ENCODE measurements around the gene ATP13A1. TPM values are rescaled to one million over a fixed set of nuclear protein-coding genes. Genes with fewer than 3 reads are reported as not detected.
"Not testable (repeated sequence)": the region's sequence is repeated elsewhere in the genome, so short reads cannot be mapped to it uniquely, and the experiment has no call there.

The ATP13A1 gene
- total and polyA plus RNA-seq, 2 donors (not counting 3 experiments of a cell fraction or from before 2014, with no cell fraction given) = 36.9 to 48.7 TPM

- intact Hi-C loops (cut with micrococcal nuclease) = no loop called here
- TF ChIP-seq MAX (IDR thresholded peaks at IDR 0.05; ENCODE audit: insufficient read depth, insufficient read length) (no peak), JUN (IDR thresholded peaks at IDR 0.05; ENCODE audit: borderline replicate concordance, insufficient read depth, insufficient read length, low read depth) (no peak), POLR2AphosphoS5 (IDR thresholded peaks at IDR 0.05; ENCODE audit: insufficient read depth, low read depth, low read length) (no peak), EZH2 (IDR thresholded peaks at IDR 0.05; ENCODE audit: borderline replicate concordance, low read depth, low read length, severe bottlenecking) (no peak), POLR2A (IDR thresholded peaks at IDR 0.05; ENCODE audit: low read depth, low read length) (no peak), GATA2 (IDR thresholded peaks at IDR 0.05; ENCODE audit: insufficient read depth, insufficient read length, low read depth, low read length) (no peak), MYC (IDR thresholded peaks at IDR 0.05; ENCODE audit: low read depth, low read length) (no peak), FOS (IDR thresholded peaks at IDR 0.05; ENCODE audit: borderline replicate concordance, insufficient read depth, low read length) (no peak)
Measured at GRCh38 chr19:19691683-19692082, 28.2 kb upstream of the ATP13A1 start.

GRCh38 chr19:19689023-19689422 is 25.5 kb upstream of the ATP13A1 start:
- H3K36me3 ChIP-seq (ENCODE audit: control insufficient read depth in 2 of 2, extremely low read depth in 1 of 2, insufficient read depth in 2 of 2, low read length in 2 of 2); BruUV-seq (replicated peaks); FAIRE-seq; H2AFZ ChIP-seq (ENCODE audit: low read depth, low read length); H3K9me1 ChIP-seq (replicated peaks; ENCODE audit: control insufficient read depth, extremely low read depth, insufficient read depth, low read length); CTCF ChIA-PET; H3K4me2 ChIP-seq (ENCODE audit: insufficient read depth, low read length); H4K20me1 ChIP-seq (replicated peaks; ENCODE audit: control insufficient read depth, extremely low read depth, insufficient read depth, low read length); intact Hi-C loops (cut with micrococcal nuclease); H3K4me3 ChIP-seq (replicated peaks in 1 of 3; ENCODE audit: insufficient read depth in 1 of 3, low read depth in 1 of 3, low read length in 3 of 3); H3K4me1 ChIP-seq (ENCODE audit: control insufficient read depth, extremely low read depth, insufficient read depth, low read length); H3K9ac ChIP-seq (replicated peaks; ENCODE audit: extremely low read depth, insufficient read depth, low read length); H3K27me3 ChIP-seq (ENCODE audit: control insufficient read depth in 2 of 2, insufficient read depth in 2 of 2, low read length in 2 of 2); DNase-seq (ENCODE audit: low read depth, low spot score); H3K27ac ChIP-seq (ENCODE audit: insufficient read depth, low read depth, low read length); dilution Hi-C loops (cut with MboI; ENCODE audit: extremely low pct_ligation_motif_present, low sequenced_read_pairs); H3K9me3 ChIP-seq (replicated peaks; ENCODE audit: control insufficient read depth, insufficient read depth, low read length); H3K79me2 ChIP-seq (ENCODE audit: control insufficient read depth, insufficient read depth, low read length): not testable (repeated sequence)
- POLR2A ChIA-PET = interaction anchor here (0.6 kb wide), 1 partner anchor 14 kb away, joined by 5 read pairs; no protein-coding TSS in a partner anchor

More at GRCh38 chr19:19691683-19692082, 28.2 kb upstream of the ATP13A1 start:
- H4K20me1 ChIP-seq (replicated peaks; ENCODE audit: control insufficient read depth, extremely low read depth, insufficient read depth, low read length) = no peaks in the 10 kb centered on the region
- POLR2A ChIA-PET = no interaction called here
- DNase-seq (ENCODE audit: low read depth, low spot score) (no peak), FAIRE-seq (no peak)
- no TSS peak for BruUV-seq (replicated peaks)
- no peaks in the 10 kb centered on the region for H3K36me3 ChIP-seq (ENCODE audit: control insufficient read depth in 2 of 2, extremely low read depth in 1 of 2, insufficient read depth in 2 of 2, low read length in 2 of 2)
- H2AFZ ChIP-seq (ENCODE audit: low read depth, low read length) = no peak overlapping the region
- H3K27ac ChIP-seq (ENCODE audit: insufficient read depth, low read depth, low read length) = no peak overlapping the region
- no peaks in the 10 kb centered on the region for H3K79me2 ChIP-seq (ENCODE audit: control insufficient read depth, insufficient read depth, low read length)
- no peak overlapping the region for H3K4me3 ChIP-seq (replicated peaks in 1 of 3; ENCODE audit: insufficient read depth in 1 of 3, low read depth in 1 of 3, low read length in 3 of 3)
- no peak overlapping the region for H3K9ac ChIP-seq (replicated peaks; ENCODE audit: extremely low read depth, insufficient read depth, low read length)
- CTCF ChIA-PET = interaction anchor here (0.6 kb wide), 1 partner anchor 37 kb away, joined by 3 read pairs; no protein-coding TSS in a partner anchor
- H3K4me1 ChIP-seq (ENCODE audit: control insufficient read depth, extremely low read depth, insufficient read depth, low read length) = no peaks in the 10 kb centered on the region
- H3K9me1 ChIP-seq (replicated peaks; ENCODE audit: control insufficient read depth, extremely low read depth, insufficient read depth, low read length) = no peaks in the 10 kb centered on the region
- no peak overlapping the region for H3K4me2 ChIP-seq (ENCODE audit: insufficient read depth, low read length)
- no peaks in the 10 kb centered on the region for H3K9me3 ChIP-seq (replicated peaks; ENCODE audit: control insufficient read depth, insufficient read depth, low read length)
- dilution Hi-C loops (cut with MboI; ENCODE audit: extremely low pct_ligation_motif_present, low sequenced_read_pairs) = no loop called here
- H3K27me3 ChIP-seq (ENCODE audit: control insufficient read depth in 2 of 2, insufficient read depth in 2 of 2, low read length in 2 of 2) = no peaks in the 10 kb centered on the region
